Hepatocyte (in vitro differentiated cells): ENCODE results near the gene TRIM17. TPM values are rescaled to one million over a fixed set of nuclear protein-coding genes. Genes with fewer than 3 reads are reported as not detected.

Experiments used
- DNase-seq: peaks from one replicate; pipeline ENCODE4 v3.0.0-alpha.2; 2016; ENCODE audit warnings: low spot score
- H2AFZ ChIP-seq: fragments of 200-600 bp; sonication (generic); 2 replicates; pipeline ENCODE4 v1.6.0; 2016; ENCODE audit warnings: antibody characterized with exemption, mild to moderate bottlenecking
- H3K27ac ChIP-seq: fragments of 200-600 bp; sonication (generic); 2 replicates; pipeline ENCODE4 v1.5.1; 2016; ENCODE audit warnings: mild to moderate bottlenecking
- H3K27me3 ChIP-seq: fragments of 200-600 bp; sonication (generic); 2 replicates; pipeline ENCODE4 v1.6.1; 2016
- H3K36me3 ChIP-seq: fragments of 200-600 bp; sonication (generic); replicated peaks from 2 replicates; pipeline ENCODE4 v1.5.1; 2016; ENCODE audit warnings: low read depth; ENCODE audit not compliant: insufficient read depth
- H3K4me1 ChIP-seq: fragments of 200-600 bp; sonication (generic); 2 replicates; pipeline ENCODE4 v1.5.1; 2016; ENCODE audit warnings: mild to moderate bottlenecking, moderate library complexity; ENCODE audit not compliant: insufficient read depth
- H3K4me2 ChIP-seq: fragments of 200-600 bp; sonication (generic); 2 replicates; pipeline ENCODE4 v1.6.0; 2016
- H3K4me3 ChIP-seq: fragments of 200-600 bp; sonication (generic); 2 replicates; pipeline ENCODE4 v1.5.1; 2016; ENCODE audit warnings: mild to moderate bottlenecking
- H3K79me2 ChIP-seq: fragments of 200-600 bp; sonication (generic); 2 replicates; pipeline ENCODE4 v1.6.0; 2017; ENCODE audit warnings: mild to moderate bottlenecking
- H3K9me2 ChIP-seq: fragments of 200-600 bp; sonication (generic); replicated peaks from 2 replicates; pipeline ENCODE4 v1.6.0; 2017; ENCODE audit warnings: mild to moderate bottlenecking; ENCODE audit not compliant: insufficient read depth
- H3K9me3 ChIP-seq: fragments of 200-600 bp; sonication (generic); 2 replicates; pipeline ENCODE4 v1.5.1; 2016; ENCODE audit warnings: low read depth, mild to moderate bottlenecking
- H4K20me1 ChIP-seq: fragments of 200-600 bp; sonication (generic); 2 replicates; pipeline ENCODE4 v1.6.0; 2016; ENCODE audit warnings: mild to moderate bottlenecking; ENCODE audit not compliant: insufficient read depth, poor library complexity, severe bottlenecking
- CTCF ChIP-seq: fragments of 200-600 bp; sonication (generic); IDR thresholded peaks from 2 replicates; pipeline ENCODE4 v1.5.1; 2016; ENCODE audit warnings: antibody characterized with exemption, mild to moderate bottlenecking; ENCODE audit not compliant: poor library complexity
- EZH2 ChIP-seq: fragments of 200-600 bp; sonication (generic); IDR thresholded peaks from 2 replicates; pipeline ENCODE4 v1.6.1; 2016; ENCODE audit warnings: antibody characterized with exemption, mild to moderate bottlenecking, borderline replicate concordance
- EZH2phosphoT487 ChIP-seq: fragments of 200-600 bp; sonication (generic); IDR thresholded peaks from one replicate; pipeline ENCODE4 v1.6.1; 2018; ENCODE audit warnings: antibody characterized with exemption, mild to moderate bottlenecking, low read depth, moderate library complexity; ENCODE audit not compliant: unreplicated experiment, severe bottlenecking
- WGBS: methylation state at CpG from one replicate; pipeline ENCODE4 v1.1.6; 2016; ENCODE audit warnings: low lambda C conversion rate; ENCODE audit errors: missing lambda C conversion rate; 5-methylcytosine and 5-hydroxymethylcytosine counted together
- microRNA-seq: library from miRNA; unstranded; fragments of <30 nt; microRNA quantifications from one replicate; pipeline ENCODE4, GENCODE V29; 2017
- polyA plus RNA-seq: library from polyadenylated mRNA; unstranded; fragments of >200 nt; fragmentation: Nextera tagmentation; extraction: Ambion mirVana; gene quantifications from 2 replicates; pipeline ENCODE4 v1.2.1, GENCODE V29; 2016
- small RNA-seq: library from RNA; depleted of rRNA; stranded (forward); fragments of <200 nt; gene quantifications from one replicate; pipeline ENCODE3, GENCODE V24; 2014
- total RNA-seq: library from RNA; depleted of rRNA; stranded (reverse); fragments of >200 nt; gene quantifications from 2 replicates; pipeline ENCODE4 v1.2.3, GENCODE V29; 2014

TRIM17 gene
- total and polyA plus RNA-seq, 2 experiments from 2014 or later, result 2.4 to 7.3 TPM

- no peaks in the 10 kb centered on the region for H4K20me1 ChIP-seq
- 92% methylated on average over 19 of the region's 19 CpGs for WGBS
- no peak for DNase-seq
- H3K36me3 ChIP-seq, result no peaks in the 10 kb centered on the region
- H3K4me3 ChIP-seq, result no peak overlapping the region
- H3K9me3 ChIP-seq, result no peaks in the 10 kb centered on the region
- H3K27me3 ChIP-seq, result no peaks in the 10 kb centered on the region
- no peak overlapping the region for H2AFZ ChIP-seq
- H3K27ac ChIP-seq, result no peak overlapping the region
- H3K4me2 ChIP-seq, result no peak overlapping the region
- no peaks in the 10 kb centered on the region for H3K4me1 ChIP-seq
- no peaks in the 10 kb centered on the region for H3K79me2 ChIP-seq
- H3K9me2 ChIP-seq, result no peaks in the 10 kb centered on the region
- no peak for TF ChIP-seq EZH2
- no peak for TF ChIP-seq EZH2phosphoT487
- no peak for TF ChIP-seq CTCF
Measured at GRCh38 chr1:228358764-228359612, 57.7 kb downstream of the TRIM17 start.

GRCh38 chr1:228358039-228358763, 58.5 kb downstream of the TRIM17 start:
- no peaks in the 10 kb centered on the region for H3K9me3 ChIP-seq
- no peak overlapping the region for H3K4me2 ChIP-seq
- no peaks in the 10 kb centered on the region for H3K27me3 ChIP-seq
- H3K4me1 ChIP-seq, result no peaks in the 10 kb centered on the region
- H3K36me3 ChIP-seq, result no peaks in the 10 kb centered on the region
- no peak overlapping the region for H2AFZ ChIP-seq
- H3K4me3 ChIP-seq, result no peak overlapping the region
- TF ChIP-seq EZH2 (no peak), EZH2phosphoT487 (no peak), CTCF (no peak)
- no peak overlapping the region for H3K27ac ChIP-seq
- 75% methylated on average over 4 of the region's 4 CpGs for WGBS
- H4K20me1 ChIP-seq, result no peaks in the 10 kb centered on the region
- no peaks in the 10 kb centered on the region for H3K9me2 ChIP-seq
- H3K79me2 ChIP-seq, result no peaks in the 10 kb centered on the region
- DNase-seq, result no peak

Small RNAs within 50 kb of the gene (microRNA-seq; reads per million reads assigned to microRNA genes)
- not detected for gene MIR4666A
- not detected for gene MIR6742

Small RNAs within 50 kb of the gene (small RNA-seq; reads per million reads assigned to genes)
- gene MIR4666A, result not detected

Other genes starting within 250 kb of the TRIM17 start
- 11.2 and 22.4 TPM in 2 replicates for gene OBSCN, start 208.8 kb downstream of the TRIM17 start, total RNA-seq
- 15.0 and 20.6 TPM in 2 replicates for gene OBSCN, start 208.8 kb downstream of the TRIM17 start, polyA plus RNA-seq
- gene TRIM11, start 10.0 kb downstream of the TRIM17 start, total RNA-seq, result 10.4 and 13.8 TPM in 2 replicates
- gene TRIM11, start 10.0 kb downstream of the TRIM17 start, polyA plus RNA-seq, result 10.4 and 14.5 TPM in 2 replicates
- gene RNF187, start 70.5 kb upstream of the TRIM17 start, total RNA-seq, result 39.5 and 52.4 TPM in 2 replicates
- 124 and 135 TPM in 2 replicates for gene RNF187, start 70.5 kb upstream of the TRIM17 start, polyA plus RNA-seq